ENCODE results near the gene ST3GAL3. TPM values are rescaled to one million over a fixed set of nuclear protein-coding genes. Genes with fewer than 3 reads are reported as not detected.

ST3GAL3 gene
- total and polyA plus RNA-seq, 10 of the 15 experiments (the other 5 are each of a cell fraction or from before 2014, with no cell fraction given) = 1.2 to 19.3 (median 11.0) TPM

- no peak overlapping the region for H3K9ac ChIP-seq (ENCODE audit: control insufficient read depth, insufficient read depth, low read length)
- no peak overlapping the region for H3K27ac ChIP-seq (ENCODE audit: control insufficient read depth, insufficient read depth)
- no peak overlapping the region for H3K4me3 ChIP-seq
- RAD21 ChIA-PET (ENCODE audit: unreplicated experiment) = no interaction called here
- POLR2A ChIA-PET = no interaction called here
- H3K79me2 ChIP-seq (ENCODE audit: control insufficient read depth, insufficient read depth, low read length) = no peaks in the 10 kb centered on the region
- H3K9me3 ChIP-seq (replicated peaks; ENCODE audit: control insufficient read depth, insufficient read depth, low read length) = no peaks in the 10 kb centered on the region
- H3K27me3 ChIP-seq (replicated peaks in 1 of 2; ENCODE audit: control insufficient read depth in 2 of 2, insufficient read depth in 2 of 2, low read length in 1 of 2) = no peaks in the 10 kb centered on the region
- FAIRE-seq (no peak), DNase-seq (ENCODE audit: low read depth, low spot score) (no peak), ATAC-seq (no peak)
- H3K36me3 ChIP-seq (ENCODE audit: control insufficient read depth in 2 of 2, insufficient read depth in 2 of 2, low read length in 1 of 2) = peaks cover 0 to 16% of the 10 kb centered on the region in 2 experiments; a peak in 1 of 4 replicates
- H3K4me2 ChIP-seq (ENCODE audit: control insufficient read depth, insufficient read depth) = no peak overlapping the region
- in situ Hi-C loops (cut with MboI) (no loop called here), intact Hi-C loops (cut with micrococcal nuclease; ENCODE audit: unreplicated experiment) (no loop called here)
- H4K20me1 ChIP-seq (ENCODE audit: control insufficient read depth, insufficient read depth) = no peaks in the 10 kb centered on the region
- SMC1A ChIA-PET (ENCODE audit: uncharacterized antibody, unreplicated experiment) = interaction anchor here (0.8 to 1.7 kb wide), 5 partner anchors 19 to 190 kb away, joined by 3 to 8 read pairs (median 3); no protein-coding TSS in a partner anchor
- no peak overlapping the region for H2AFZ ChIP-seq (ENCODE audit: control insufficient read depth, low read depth, low read length)
- WGBS (ENCODE audit: insufficient coverage, insufficient replicate concordance, low lambda C conversion rate, missing lambda C conversion rate) = 90% methylated on average over 5 of the region's 5 CpGs
- TF ChIP-seq FOS (IDR thresholded peaks at IDR 0.05; ENCODE audit: borderline replicate concordance, extremely low read depth, insufficient read length) = no peak
- no peak for TF ChIP-seq NRF1 (conservative IDR thresholded peaks at IDR 0.05; ENCODE audit: low read depth, low read length)
- TF ChIP-seq HCFC1 (IDR thresholded peaks at IDR 0.05; ENCODE audit: low read length) = no peak
- no peak for TF ChIP-seq ASH2L (IDR thresholded peaks at IDR 0.05; ENCODE audit: borderline replicate concordance, low read depth)
- no peak for TF ChIP-seq ZNF24 (IDR thresholded peaks at IDR 0.05)
- BruUV-seq (replicated peaks) = no TSS peak
- H3K4me1 ChIP-seq (ENCODE audit: control insufficient read depth, insufficient read depth, low read length) = no peaks in the 10 kb centered on the region
- CTCF ChIA-PET = interaction anchor here (0.7 kb wide), 1 partner anchor 8 kb away, joined by 3 read pairs; no protein-coding TSS in a partner anchor
Observed at GRCh38 chr1:43954036-43954435, 246.7 kb downstream of the ST3GAL3 start.

- Histone ChIP-seq H2AFZ (ENCODE audit: control insufficient read depth, low read depth, low read length) (no peak overlapping the region), H3K79me2 (ENCODE audit: control insufficient read depth, insufficient read depth, low read length) (no peaks in the 10 kb centered on the region), H3K9me3 (replicated peaks; ENCODE audit: control insufficient read depth, insufficient read depth, low read length) (no peaks in the 10 kb centered on the region), H3K27ac (ENCODE audit: control insufficient read depth, insufficient read depth) (no peak overlapping the region), H3K4me1 (ENCODE audit: control insufficient read depth, insufficient read depth, low read length) (no peaks in the 10 kb centered on the region), H3K27me3 (replicated peaks in 1 of 2; ENCODE audit: control insufficient read depth in 2 of 2, insufficient read depth in 2 of 2, low read length in 1 of 2) (no peaks in the 10 kb centered on the region), H4K20me1 (ENCODE audit: control insufficient read depth, insufficient read depth) (no peaks in the 10 kb centered on the region), H3K9ac (ENCODE audit: control insufficient read depth, insufficient read depth, low read length) (no peak overlapping the region), H3K36me3 (ENCODE audit: control insufficient read depth in 2 of 2, insufficient read depth in 2 of 2, low read length in 1 of 2) (peaks cover 0 to 12% of the 10 kb centered on the region in 2 experiments; a peak in 1 of 4 replicates), H3K4me2 (ENCODE audit: control insufficient read depth, insufficient read depth) (no peak overlapping the region), H3K4me3 (no peak overlapping the region)
- DNase-seq (ENCODE audit: low read depth, low spot score) (no peak), FAIRE-seq (no peak), ATAC-seq (no peak)
- intact Hi-C loops (cut with micrococcal nuclease; ENCODE audit: unreplicated experiment) = no loop called here
- RAD21 ChIA-PET (ENCODE audit: unreplicated experiment) = interaction anchor here (0.9 kb wide), 1 partner anchor 10 kb away, joined by 3 read pairs; no protein-coding TSS in a partner anchor
- SMC1A ChIA-PET (ENCODE audit: uncharacterized antibody, unreplicated experiment) = interaction anchor here (0.9 kb wide), 1 partner anchor 32 kb away, joined by 3 read pairs; no protein-coding TSS in a partner anchor
- in situ Hi-C loops (cut with MboI) = no loop called here
- 93% methylated on average over 8 of the region's 8 CpGs for WGBS (ENCODE audit: insufficient coverage, insufficient replicate concordance, low lambda C conversion rate, missing lambda C conversion rate)
- POLR2A ChIA-PET = no interaction called here
- CTCF ChIA-PET = interaction anchor here (1.6 kb wide), 1 partner anchor 11 kb away, joined by 3 read pairs; no protein-coding TSS in a partner anchor
- BruUV-seq (replicated peaks) = no TSS peak
- TF ChIP-seq EGR1 (IDR thresholded peaks at IDR 0.05; ENCODE audit: borderline replicate concordance in 1 of 2, low read depth in 2 of 2, low read length in 2 of 2) (no peak), ZBTB4 (CRISPR knock-in tag; IDR thresholded peaks at IDR 0.05) (no peak), BACH1 (IDR thresholded peaks at IDR 0.05; ENCODE audit: borderline replicate concordance) (no peak), SIN3A (IDR thresholded peaks at IDR 0.05; ENCODE audit: low read depth, low read length) (no peak), BCL3 (IDR thresholded peaks at IDR 0.05; ENCODE audit: borderline replicate concordance, insufficient read depth, low read depth, low read length, poor library complexity, severe bottlenecking) (no peak), ZNF217 (IDR thresholded peaks at IDR 0.05) (no peak), WRNIP1 (IDR thresholded peaks at IDR 0.05; ENCODE audit: borderline replicate concordance, low read depth, low read length) (no peak)
Observed at GRCh38 chr1:43956234-43956633, 248.9 kb downstream of the ST3GAL3 start.

All from GM12878 (cell line).